GM21381 (cell line): ENCODE measurements around the gene PYGO1.
"Not testable (repeated sequence)": the region's sequence is repeated elsewhere in the genome, so short reads cannot be mapped to it uniquely, and the experiment has no call there.

ENCODE experiments used
- ATAC-seq: cut with Tn5 transposase; IDR thresholded peaks from one replicate; pipeline ENCODE4 v1.9.1; 2021; ENCODE audit warnings: mild to moderate bottlenecking, moderate library complexity; ENCODE audit not compliant: unreplicated experiment

The PYGO1 gene, protein sequence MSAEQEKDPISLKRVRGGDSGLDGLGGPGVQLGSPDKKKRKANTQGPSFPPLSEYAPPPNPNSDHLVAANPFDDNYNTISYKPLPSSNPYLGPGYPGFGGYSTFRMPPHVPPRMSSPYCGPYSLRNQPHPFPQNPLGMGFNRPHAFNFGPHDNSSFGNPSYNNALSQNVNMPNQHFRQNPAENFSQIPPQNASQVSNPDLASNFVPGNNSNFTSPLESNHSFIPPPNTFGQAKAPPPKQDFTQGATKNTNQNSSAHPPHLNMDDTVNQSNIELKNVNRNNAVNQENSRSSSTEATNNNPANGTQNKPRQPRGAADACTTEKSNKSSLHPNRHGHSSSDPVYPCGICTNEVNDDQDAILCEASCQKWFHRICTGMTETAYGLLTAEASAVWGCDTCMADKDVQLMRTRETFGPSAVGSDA

DNA sequence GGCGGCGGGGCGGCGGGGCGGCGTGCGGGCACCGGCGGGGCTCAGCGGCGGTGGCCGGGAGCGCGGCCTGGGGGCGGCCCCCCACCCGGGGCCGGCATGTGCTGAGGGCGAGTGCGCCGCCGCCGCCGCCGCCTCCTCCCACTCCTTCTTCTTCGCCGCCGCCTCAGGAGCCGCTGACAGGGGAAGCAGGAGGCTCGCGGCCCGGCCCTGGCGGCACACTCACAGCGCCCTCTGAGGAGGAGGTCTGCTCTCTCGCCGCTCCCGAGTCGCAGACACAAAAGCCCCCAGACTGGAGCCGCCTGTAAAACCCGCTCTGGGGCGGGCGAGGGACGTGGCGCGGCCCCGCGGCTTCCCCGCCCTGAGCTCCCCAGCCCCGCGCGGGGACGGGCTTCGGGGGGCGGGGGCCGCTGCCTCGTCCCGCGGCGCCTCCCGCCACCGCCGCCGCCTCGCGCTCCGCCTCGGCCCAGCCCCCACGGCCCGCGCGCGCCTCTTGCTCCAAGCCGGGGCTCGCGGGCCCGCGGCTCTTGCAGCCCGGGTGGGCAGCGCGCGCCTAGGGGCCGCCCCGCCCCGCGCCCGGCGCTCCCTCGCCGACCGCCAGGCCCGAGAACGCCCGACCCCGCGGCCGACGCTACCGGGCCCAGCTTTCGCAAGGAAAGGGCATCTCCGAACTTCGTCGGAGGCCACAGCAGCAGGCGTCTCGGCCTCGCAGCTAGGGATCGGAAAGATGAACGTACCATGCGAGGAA is at the start of gene PYGO1:
Gene PYGO1 (minus strand): TSS at position 276 of the 745 bp plus-strand sequence. CDS start 462 bp downstream, outside the sequence.
- ATAC-seq, result peak; percentile 54

- ATAC-seq, result no peak
These were observed 48.9 kb upstream of the PYGO1 start for GRCh38 chr15:55637086-55637485.

- no peak for ATAC-seq
These were observed 45.6 kb upstream of the PYGO1 start for GRCh38 chr15:55633731-55634130.

GRCh38 chr15:55632434-55632833 is 44.3 kb upstream of the PYGO1 start:
- no peak for ATAC-seq

GRCh38 chr15:55630858-55631257 is 42.7 kb upstream of the PYGO1 start:
- no peak for ATAC-seq

DNA sequence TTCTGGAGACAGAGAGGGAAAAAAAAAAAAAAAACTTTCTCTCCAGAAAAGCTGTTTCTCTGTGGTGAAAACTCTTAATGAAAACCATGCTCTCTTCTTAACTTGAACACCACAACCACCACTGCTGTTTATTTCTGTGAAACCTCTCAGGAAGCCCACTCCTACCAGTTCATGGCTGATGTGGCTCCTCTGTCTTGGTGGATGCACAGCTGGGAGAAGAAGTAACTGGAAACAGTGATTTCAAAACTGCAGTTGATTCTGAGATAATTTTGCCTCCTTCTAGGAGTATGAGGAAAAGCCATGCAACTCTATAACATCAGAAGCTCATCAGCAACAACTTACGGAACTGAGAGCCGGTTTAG is 40.2 kb upstream of the PYGO1 start:
- ATAC-seq, result no peak

DNA sequence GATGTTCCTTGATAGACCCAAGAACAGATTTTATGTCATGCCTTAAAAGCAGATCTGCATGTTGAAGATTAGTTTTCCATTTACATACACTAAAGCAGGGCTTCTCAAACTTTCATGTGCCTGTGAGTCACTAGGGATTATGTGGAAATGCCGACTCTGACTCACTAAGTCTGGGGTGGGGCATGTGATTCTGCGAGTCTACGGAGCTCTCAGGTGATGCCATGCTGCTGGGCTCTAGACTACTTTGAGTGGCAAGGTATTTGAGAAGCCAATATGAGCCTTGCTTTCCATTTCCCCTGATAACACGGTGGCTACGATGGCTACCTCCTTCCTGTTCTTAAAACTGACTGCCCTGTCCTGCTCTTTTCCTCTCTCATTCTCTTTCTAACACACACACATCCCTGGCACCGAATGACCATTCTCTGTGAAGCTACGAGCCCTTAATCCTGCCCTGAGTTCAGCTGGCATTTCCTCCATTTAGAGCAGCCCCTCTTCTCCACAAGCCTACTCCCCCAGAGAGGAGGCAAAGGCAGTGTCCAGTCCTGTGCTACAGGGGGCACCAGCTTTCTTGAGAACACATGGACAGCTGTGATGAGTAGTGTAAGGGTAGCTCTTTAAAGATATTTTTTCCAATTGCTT is 39.7 kb upstream of the PYGO1 start:
- no peak for ATAC-seq

GRCh38 chr15:55619783-55620182 is 31.6 kb upstream of the PYGO1 start:
- ATAC-seq, result no peak

GRCh38 chr15:55618387-55618786 is 30.2 kb upstream of the PYGO1 start:
- no peak for ATAC-seq

DNA sequence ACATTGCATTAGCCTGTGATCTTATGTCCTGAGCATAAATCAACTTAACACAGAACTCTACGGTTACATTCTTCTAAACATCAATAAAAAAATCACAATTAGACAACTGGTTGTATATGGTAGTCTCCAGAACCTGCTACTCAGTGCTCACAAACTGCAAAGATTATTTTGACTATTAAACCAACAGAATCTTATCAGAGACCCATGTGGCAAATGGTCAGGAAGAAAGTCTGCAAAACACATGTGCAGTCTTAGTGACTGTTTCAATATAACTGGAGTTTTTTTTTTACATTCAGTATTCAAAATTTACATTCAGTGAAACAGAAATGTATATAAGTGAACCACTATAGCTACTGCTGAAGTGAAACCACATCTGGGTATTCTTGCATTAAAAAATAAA is 27.3 kb upstream of the PYGO1 start:
- no peak for ATAC-seq

DNA sequence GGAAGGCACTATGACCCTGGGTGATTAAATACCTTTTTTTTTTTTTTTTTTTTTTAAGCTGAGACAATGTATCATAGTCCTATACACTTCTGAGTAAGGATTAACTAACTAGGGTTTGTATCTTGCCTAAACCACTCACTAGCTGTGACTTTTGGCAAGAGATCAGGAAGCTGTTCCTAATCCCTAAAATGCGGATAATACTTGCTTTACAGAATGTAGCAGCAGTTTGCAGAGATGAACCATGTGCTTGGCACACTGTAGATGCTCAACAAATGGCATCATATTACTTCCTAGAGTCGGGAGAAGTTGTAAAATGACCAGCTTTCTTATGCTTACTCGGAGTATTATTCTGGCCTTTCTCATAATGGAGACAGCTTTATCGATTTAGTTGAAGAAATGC is 25.6 kb upstream of the PYGO1 start:
- ATAC-seq, result no peak

DNA sequence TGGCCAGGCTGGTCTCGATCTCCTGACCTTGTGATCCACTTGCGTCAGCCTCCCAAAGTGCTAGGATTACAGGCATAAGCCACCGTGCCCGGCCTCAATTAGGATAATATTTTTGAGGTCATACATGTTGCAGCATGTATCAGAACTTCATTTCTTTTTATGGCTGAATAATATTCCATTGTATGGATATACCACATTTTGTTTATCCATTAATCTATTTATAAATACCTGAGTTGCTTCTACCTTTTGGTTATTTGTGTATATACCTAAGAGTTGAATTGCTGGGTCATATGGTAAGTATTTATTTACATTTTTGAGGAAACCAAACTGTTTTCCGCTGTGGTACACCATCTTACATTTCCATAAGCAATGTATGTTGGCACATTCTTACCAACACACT is 18.1 kb upstream of the PYGO1 start:
- ATAC-seq, result no peak

- ATAC-seq, result no peak
These were observed 13.2 kb upstream of the PYGO1 start for GRCh38 chr15:55601374-55601773.

- ATAC-seq, result no peak
These were observed 11.3 kb upstream of the PYGO1 start for GRCh38 chr15:55599439-55599838.

DNA sequence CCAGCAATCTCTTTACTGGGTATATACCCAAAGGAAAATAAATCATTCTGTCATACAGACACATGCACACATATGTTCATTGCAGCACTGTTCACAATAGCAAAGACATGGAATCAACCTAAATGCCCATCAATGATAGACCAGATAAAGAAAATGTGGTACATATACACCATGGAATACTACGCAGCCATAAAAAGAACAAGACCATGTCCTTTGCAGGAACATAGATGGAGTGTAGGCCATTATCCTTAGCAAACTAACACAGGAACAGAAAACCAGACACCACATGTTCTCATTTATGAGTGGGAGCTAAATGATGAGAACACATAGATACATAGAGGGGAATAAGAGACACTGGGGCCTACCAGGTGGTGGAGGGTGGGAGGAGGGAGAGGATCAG is 4.9 kb upstream of the PYGO1 start:
- ATAC-seq, result not testable (repeated sequence)

GRCh38 chr15:55590788-55591187 is 2.6 kb upstream of the PYGO1 start:
- ATAC-seq, result no peak

DNA sequence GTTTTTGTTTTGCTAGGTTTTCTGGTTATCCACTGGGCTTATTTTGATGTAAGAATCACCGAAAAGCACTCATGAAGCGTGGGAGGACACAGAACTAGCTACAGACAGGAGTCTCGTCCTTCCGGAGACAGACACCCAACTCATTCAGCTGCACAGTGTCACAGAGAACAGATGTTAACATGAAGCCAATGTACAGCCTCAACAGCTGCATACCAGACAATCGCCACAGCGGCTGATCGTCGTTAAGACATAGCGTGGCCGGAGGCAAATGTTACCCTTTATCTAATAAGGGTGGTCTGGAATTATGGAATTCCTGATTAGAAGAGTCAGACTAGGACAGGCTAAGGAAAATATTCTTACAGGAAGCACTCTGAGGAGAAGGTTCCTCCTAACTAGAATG is 1.1 kb upstream of the PYGO1 start:
- no peak for ATAC-seq

DNA sequence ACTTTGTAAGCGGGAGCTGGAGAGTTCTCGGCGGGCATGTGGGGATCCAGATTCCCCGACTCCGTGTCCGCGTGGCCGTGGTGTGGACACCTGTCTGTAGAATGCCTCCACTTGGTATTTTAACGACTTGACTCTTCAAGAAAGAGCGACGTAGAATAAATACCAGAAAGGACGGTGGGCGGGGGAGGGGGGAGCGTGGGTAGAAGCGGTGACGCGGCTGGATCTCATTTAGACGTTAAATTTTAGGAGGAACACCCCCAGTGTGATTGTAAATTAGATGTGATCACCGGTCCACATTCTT is 620 bp upstream of the PYGO1 start:
- ATAC-seq, result no peak

- ATAC-seq, result peak; percentile 35
These were observed 650 bp downstream of the PYGO1 start for GRCh38 chr15:55587321-55588069.

DNA sequence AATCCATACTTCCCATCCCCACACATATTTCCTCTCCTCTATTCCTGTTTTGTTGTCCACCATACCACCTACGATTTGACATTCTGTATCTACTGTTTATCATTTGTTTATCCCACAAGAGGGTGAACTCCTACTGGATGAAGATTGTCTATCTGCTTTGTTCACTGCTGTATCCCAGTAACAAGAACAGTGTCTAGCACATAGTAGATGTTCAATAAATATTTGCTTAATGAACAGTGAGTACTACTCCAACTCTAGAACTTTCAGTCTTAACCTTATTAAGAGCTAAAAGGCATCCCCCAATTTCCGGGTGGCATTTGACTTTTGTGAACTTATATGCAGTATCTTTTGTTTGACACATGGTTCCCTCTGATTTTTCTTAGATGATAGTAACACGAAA is 1.3 kb downstream of the PYGO1 start:
- ATAC-seq, result no peak

GRCh38 chr15:55576943-55577342 is 11.2 kb downstream of the PYGO1 start:
- ATAC-seq, result no peak
